ENCODE results near the gene LCN10. TPM values are rescaled to one million over a fixed set of nuclear protein-coding genes. Genes with fewer than 3 reads are reported as not detected.

LCN10 gene
- total RNA-seq, 2 donors from 2014 or later: 0.91 to 1.1 TPM

DNA sequence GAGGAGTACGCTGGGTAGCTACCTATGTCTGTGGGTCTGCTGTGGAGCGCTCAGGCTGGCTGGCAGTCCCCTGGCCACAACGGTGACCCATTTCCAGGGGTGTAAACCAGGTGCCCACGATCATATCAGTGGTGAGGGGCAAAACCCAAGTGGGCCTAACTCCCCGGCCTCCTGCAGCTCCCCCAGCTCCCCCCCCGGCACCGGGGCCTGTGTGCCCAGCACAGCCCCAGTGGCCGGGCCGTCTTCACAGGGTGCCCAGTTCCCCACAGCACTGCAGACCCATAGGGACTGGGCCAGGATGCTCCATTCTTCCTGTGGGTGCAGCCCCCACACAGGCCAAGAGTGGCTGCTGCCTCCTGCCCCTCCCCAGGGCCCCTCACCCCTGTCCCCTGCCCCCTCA, 16.3 kb upstream of the LCN10 start:
- no peak overlapping the region for H3K9ac ChIP-seq (ENCODE audit: extremely low read depth, low read length, poor library complexity, severe bottlenecking)
- H3K4me1 Mint-ChIP-seq: no peaks in the 10 kb centered on the region
- TF ChIP-seq, protein P1, sequence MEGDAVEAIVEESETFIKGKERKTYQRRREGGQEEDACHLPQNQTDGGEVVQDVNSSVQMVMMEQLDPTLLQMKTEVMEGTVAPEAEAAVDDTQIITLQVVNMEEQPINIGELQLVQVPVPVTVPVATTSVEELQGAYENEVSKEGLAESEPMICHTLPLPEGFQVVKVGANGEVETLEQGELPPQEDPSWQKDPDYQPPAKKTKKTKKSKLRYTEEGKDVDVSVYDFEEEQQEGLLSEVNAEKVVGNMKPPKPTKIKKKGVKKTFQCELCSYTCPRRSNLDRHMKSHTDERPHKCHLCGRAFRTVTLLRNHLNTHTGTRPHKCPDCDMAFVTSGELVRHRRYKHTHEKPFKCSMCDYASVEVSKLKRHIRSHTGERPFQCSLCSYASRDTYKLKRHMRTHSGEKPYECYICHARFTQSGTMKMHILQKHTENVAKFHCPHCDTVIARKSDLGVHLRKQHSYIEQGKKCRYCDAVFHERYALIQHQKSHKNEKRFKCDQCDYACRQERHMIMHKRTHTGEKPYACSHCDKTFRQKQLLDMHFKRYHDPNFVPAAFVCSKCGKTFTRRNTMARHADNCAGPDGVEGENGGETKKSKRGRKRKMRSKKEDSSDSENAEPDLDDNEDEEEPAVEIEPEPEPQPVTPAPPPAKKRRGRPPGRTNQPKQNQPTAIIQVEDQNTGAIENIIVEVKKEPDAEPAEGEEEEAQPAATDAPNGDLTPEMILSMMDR (conservative IDR thresholded peaks at IDR 0.05): no peak
- no peaks in the 10 kb centered on the region for H3K4me1 ChIP-seq (ENCODE audit: control insufficient read depth, insufficient read depth, low read length)
- H3K36me3 ChIP-seq (ENCODE audit: control insufficient read depth, insufficient read depth, low read length): no peaks in the 10 kb centered on the region
- no peak overlapping the region for H3K4me3 Mint-ChIP-seq
- no peak overlapping the region for H3K4me3 ChIP-seq (ENCODE audit: low read length)
- H3K27ac Mint-ChIP-seq: no peak overlapping the region
- no peaks in the 10 kb centered on the region for H3K27me3 ChIP-seq (ENCODE audit: control insufficient read depth, insufficient read depth, low read length, poor library complexity, severe bottlenecking)
- H3K27ac ChIP-seq (ENCODE audit: low read depth, low read length): no peak overlapping the region
- peaks cover 2% of the 10 kb centered on the region for H3K36me3 Mint-ChIP-seq (ENCODE audit: low read depth)
- peaks cover 12% of the 10 kb centered on the region for H3K9me3 Mint-ChIP-seq
- no peaks in the 10 kb centered on the region for H3K9me3 ChIP-seq (ENCODE audit: control insufficient read depth, low read length)
- no peak for DNase-seq
- no peaks in the 10 kb centered on the region for H3K27me3 Mint-ChIP-seq (ENCODE audit: insufficient read depth)
- 84 to 85% methylated on average over 8 to 9 of the region's 9 CpGs for WGBS, 2 experiments (ENCODE audit: insufficient coverage in 1 of 2, insufficient read length in 1 of 2)

DNA sequence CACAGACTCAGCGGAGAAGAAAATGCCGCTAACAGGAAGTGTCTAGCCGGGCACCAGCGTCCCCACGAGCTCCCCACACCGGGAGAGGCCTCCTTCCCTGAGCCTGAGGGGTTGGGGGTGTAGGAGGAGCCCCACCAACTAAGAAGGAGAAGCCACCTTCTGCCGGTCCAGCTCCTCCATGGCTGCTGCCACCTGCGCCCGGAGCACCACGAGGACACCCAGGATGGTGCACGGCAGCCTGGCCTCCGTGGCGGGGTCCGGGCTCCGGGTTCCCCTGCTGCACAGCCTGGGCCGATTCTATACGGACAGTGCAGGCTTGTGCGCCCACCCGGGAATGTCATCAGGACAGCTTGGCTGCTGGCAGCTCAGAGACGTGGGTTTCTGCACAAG, 15.0 kb upstream of the LCN10 start:
- no peaks in the 10 kb centered on the region for H3K4me1 Mint-ChIP-seq
- TF ChIP-seq, protein P1 (conservative IDR thresholded peaks at IDR 0.05): no peak
- Histone ChIP-seq H3K4me1 (ENCODE audit: control insufficient read depth, insufficient read depth, low read length) (no peaks in the 10 kb centered on the region), H3K27ac (ENCODE audit: low read depth, low read length) (no peak overlapping the region), H3K9me3 (ENCODE audit: control insufficient read depth, low read length) (no peaks in the 10 kb centered on the region), H3K27me3 (ENCODE audit: control insufficient read depth, insufficient read depth, low read length, poor library complexity, severe bottlenecking) (no peaks in the 10 kb centered on the region), H3K9ac (ENCODE audit: extremely low read depth, low read length, poor library complexity, severe bottlenecking) (no peak overlapping the region), H3K4me3 (ENCODE audit: low read length) (no peak overlapping the region), H3K36me3 (ENCODE audit: control insufficient read depth, insufficient read depth, low read length) (no peaks in the 10 kb centered on the region)
- peaks cover 13% of the 10 kb centered on the region for H3K9me3 Mint-ChIP-seq
- H3K27ac Mint-ChIP-seq: no peak overlapping the region
- H3K27me3 Mint-ChIP-seq (ENCODE audit: insufficient read depth): no peaks in the 10 kb centered on the region
- DNase-seq: no peak
- H3K36me3 Mint-ChIP-seq (ENCODE audit: low read depth): peaks cover 2% of the 10 kb centered on the region
- 91 to 92% methylated on average over 15 to 20 of the region's 20 CpGs for WGBS, 2 experiments (ENCODE audit: insufficient coverage in 1 of 2, insufficient read length in 1 of 2)
- no peak overlapping the region for H3K4me3 Mint-ChIP-seq

DNA sequence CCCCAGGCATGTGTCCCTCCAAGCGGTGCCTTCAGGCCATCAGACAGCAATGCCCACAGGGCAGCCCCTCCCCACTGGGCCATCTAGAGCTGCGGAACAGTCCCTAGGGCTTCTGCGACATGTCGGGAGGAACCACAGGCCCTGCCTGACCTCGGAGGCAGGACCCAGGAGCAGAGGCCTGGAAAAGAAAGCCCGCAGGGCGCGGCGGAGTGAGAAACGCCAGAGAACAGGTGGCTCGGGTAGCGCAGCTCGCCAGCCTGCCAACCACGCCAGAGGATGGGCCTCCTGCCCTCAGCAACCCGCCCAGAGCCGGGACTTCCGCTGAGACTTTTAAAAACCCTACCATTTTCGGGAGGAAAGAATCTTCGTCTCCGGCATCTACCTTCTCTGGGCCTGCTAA, 14.6 kb upstream of the LCN10 start:
- no peaks in the 10 kb centered on the region for H3K27me3 ChIP-seq (ENCODE audit: control insufficient read depth, insufficient read depth, low read length, poor library complexity, severe bottlenecking)
- H3K27me3 Mint-ChIP-seq (ENCODE audit: insufficient read depth): peaks cover 2% of the 10 kb centered on the region
- no peak for DNase-seq
- peaks cover 17% of the 10 kb centered on the region for H3K9me3 Mint-ChIP-seq
- peaks cover 2% of the 10 kb centered on the region for H3K36me3 Mint-ChIP-seq (ENCODE audit: low read depth)
- H3K36me3 ChIP-seq (ENCODE audit: control insufficient read depth, insufficient read depth, low read length): no peaks in the 10 kb centered on the region
- WGBS, 2 experiments (ENCODE audit: insufficient coverage in 1 of 2, insufficient read length in 1 of 2): 90 to 98% methylated on average over 17 to 20 of the region's 20 CpGs
- TF ChIP-seq, protein P1 (conservative IDR thresholded peaks at IDR 0.05): no peak
- H3K9ac ChIP-seq (ENCODE audit: extremely low read depth, low read length, poor library complexity, severe bottlenecking): no peak overlapping the region
- no peak overlapping the region for H3K4me3 ChIP-seq (ENCODE audit: low read length)
- no peaks in the 10 kb centered on the region for H3K4me1 ChIP-seq (ENCODE audit: control insufficient read depth, insufficient read depth, low read length)
- H3K4me1 Mint-ChIP-seq: no peaks in the 10 kb centered on the region
- peaks cover 3% of the 10 kb centered on the region for H3K9me3 ChIP-seq (ENCODE audit: control insufficient read depth, low read length)
- no peak overlapping the region for H3K27ac ChIP-seq (ENCODE audit: low read depth, low read length)
- H3K27ac Mint-ChIP-seq: no peak overlapping the region
- no peak overlapping the region for H3K4me3 Mint-ChIP-seq
